HUES6 (cell line): ENCODE results near the gene TTBK2.

Experiments used
- H3K27ac ChIP-seq: 2 replicates; pipeline ENCODE4 v1.7.0; 2013; ENCODE audit warnings: low read depth, mild to moderate bottlenecking, low read length, inconsistent platforms
- H3K27me3 ChIP-seq: 2 replicates; pipeline ENCODE4 v1.6.1; 2013; ENCODE audit warnings: low read length; ENCODE audit not compliant: control insufficient read depth, insufficient read depth
- H3K36me3 ChIP-seq: 2 replicates; pipeline ENCODE4 v1.6.1; 2013; ENCODE audit warnings: low read length; ENCODE audit not compliant: control insufficient read depth, insufficient read depth
- H3K4me1 ChIP-seq: 2 replicates; pipeline ENCODE4 v1.6.1; 2013; ENCODE audit warnings: low read length; ENCODE audit not compliant: control insufficient read depth, insufficient read depth
- H3K4me3 ChIP-seq: 2 replicates; pipeline ENCODE4 v1.5.1; 2013; ENCODE audit warnings: low read depth, low read length
- H3K9ac ChIP-seq: one replicate; pipeline ENCODE4 v1.6.1; 2013; ENCODE audit warnings: mild to moderate bottlenecking, low read length
- H3K9me3 ChIP-seq: 2 replicates; pipeline ENCODE4 v1.6.1; 2013; ENCODE audit warnings: low read depth, low read length; ENCODE audit not compliant: control insufficient read depth, insufficient read depth

Gene TTBK2

DNA sequence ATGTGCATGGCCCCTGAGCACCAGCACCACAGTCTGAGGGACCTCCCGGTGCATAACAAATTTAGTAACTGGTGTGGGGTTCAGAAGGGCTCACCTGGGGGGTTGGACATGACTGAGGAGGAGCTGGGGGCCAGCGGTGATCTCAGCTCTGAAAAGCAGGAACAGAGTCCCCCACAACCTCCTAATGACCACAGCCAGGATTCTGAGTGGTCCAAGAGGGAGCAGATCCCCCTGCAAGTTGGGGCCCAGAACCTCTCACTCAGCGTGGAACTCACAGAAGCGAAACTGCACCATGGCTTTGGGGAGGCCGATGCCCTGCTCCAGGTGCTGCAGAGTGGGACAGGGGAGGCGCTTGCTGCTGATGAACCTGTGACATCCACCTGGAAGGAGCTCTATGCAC is 226.6 kb downstream of the TTBK2 start:
- Histone ChIP-seq H3K9ac (no peak overlapping the region), H3K9me3 (no peaks in the 10 kb centered on the region), H3K27me3 (no peaks in the 10 kb centered on the region), H3K36me3 (peaks cover 26% of the 10 kb centered on the region), H3K27ac (no peak overlapping the region), H3K4me1 (no peaks in the 10 kb centered on the region), H3K4me3 (no peak overlapping the region)

DNA sequence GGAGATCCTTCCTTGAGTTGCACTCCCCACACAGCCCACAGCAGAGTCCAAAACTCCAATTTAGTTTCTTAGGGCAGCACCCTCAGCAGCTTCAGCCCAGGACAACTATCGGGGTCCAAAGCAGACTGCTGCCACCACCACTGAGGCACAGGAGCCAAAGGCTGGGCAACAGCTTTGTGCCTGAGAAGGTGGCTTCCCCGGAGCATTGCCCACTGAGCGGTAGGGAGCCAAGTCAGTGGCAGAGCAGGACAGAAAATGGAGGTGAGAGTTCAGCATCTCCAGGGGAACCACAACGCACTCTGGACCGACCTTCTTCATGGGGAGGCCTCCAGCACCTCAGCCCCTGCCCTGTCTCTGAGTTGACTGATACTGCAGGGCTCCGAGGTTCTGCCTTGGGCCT is 227.1 kb downstream of the TTBK2 start:
- Histone ChIP-seq H3K4me1 (no peaks in the 10 kb centered on the region), H3K36me3 (peaks cover 26% of the 10 kb centered on the region), H3K9me3 (no peaks in the 10 kb centered on the region), H3K9ac (no peak overlapping the region), H3K4me3 (no peak overlapping the region), H3K27me3 (no peaks in the 10 kb centered on the region), H3K27ac (no peak overlapping the region)

DNA sequence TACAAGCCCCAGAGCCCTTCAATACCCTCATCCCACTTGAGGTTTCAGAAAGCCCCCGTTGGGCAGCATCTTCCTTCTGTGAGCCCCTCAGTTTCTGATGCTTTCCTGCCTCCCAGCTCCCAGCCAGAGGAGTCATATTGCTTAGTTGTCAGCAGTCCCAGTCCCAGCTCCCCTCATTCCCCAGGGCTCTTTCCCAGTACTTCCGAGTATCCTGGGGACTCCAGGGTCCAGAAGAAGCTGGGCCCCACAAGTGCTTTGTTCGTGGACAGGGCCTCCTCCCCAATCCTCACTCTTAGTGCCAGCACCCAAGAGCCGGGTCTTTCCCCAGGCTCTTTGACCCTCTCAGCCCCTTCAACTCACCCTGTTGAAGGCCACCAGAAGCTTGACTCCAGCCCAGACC is 227.6 kb downstream of the TTBK2 start:
- H3K27me3 ChIP-seq: no peaks in the 10 kb centered on the region
- H3K4me3 ChIP-seq: no peak overlapping the region
- H3K4me1 ChIP-seq: no peaks in the 10 kb centered on the region
- H3K9ac ChIP-seq: no peak overlapping the region
- no peaks in the 10 kb centered on the region for H3K9me3 ChIP-seq
- peaks cover 27% of the 10 kb centered on the region for H3K36me3 ChIP-seq
- no peak overlapping the region for H3K27ac ChIP-seq

DNA sequence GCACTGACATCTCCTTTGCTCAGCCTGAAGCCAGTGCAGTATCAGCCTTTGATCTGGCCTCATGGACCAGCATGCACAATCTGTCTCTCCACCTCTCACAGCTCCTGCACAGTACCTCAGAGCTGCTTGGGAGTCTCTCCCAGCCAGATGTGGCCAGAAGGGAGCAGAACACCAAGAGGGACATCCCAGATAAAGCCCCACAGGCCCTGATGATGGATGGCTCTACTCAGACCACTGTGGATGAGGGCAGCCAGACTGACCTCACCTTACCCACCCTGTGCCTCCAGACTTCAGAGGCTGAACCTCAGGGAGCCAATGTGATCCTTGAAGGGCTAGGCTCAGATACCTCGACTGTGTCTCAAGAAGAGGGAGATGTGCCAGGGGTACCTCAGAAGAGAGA is 228.0 kb downstream of the TTBK2 start:
- Histone ChIP-seq H3K4me1 (no peaks in the 10 kb centered on the region), H3K9ac (no peak overlapping the region), H3K4me3 (no peak overlapping the region), H3K9me3 (no peaks in the 10 kb centered on the region), H3K27me3 (no peaks in the 10 kb centered on the region), H3K27ac (no peak overlapping the region), H3K36me3 (peaks cover 29% of the 10 kb centered on the region)

DNA sequence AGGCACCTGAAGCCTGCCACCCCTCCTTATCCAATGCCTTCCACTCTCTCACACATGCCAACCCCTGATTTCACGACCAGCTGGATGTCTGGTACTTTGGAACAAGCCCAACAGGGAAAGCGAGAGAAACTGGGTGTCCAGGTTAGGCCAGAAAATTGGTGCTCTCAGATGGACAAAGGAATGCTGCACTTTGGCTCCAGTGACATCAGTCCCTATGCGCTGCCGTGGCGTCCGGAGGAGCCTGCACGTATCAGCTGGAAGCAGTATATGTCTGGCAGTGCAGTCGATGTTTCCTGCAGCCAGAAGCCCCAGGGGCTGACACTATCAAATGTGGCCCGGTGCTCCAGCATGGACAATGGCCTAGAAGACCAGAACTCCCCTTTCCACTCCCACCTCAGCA is 228.8 kb downstream of the TTBK2 start:
- Histone ChIP-seq H3K27ac (no peak overlapping the region), H3K4me1 (no peaks in the 10 kb centered on the region), H3K36me3 (peaks cover 28% of the 10 kb centered on the region), H3K9me3 (no peaks in the 10 kb centered on the region), H3K27me3 (no peaks in the 10 kb centered on the region), H3K4me3 (no peak overlapping the region), H3K9ac (no peak overlapping the region)

DNA sequence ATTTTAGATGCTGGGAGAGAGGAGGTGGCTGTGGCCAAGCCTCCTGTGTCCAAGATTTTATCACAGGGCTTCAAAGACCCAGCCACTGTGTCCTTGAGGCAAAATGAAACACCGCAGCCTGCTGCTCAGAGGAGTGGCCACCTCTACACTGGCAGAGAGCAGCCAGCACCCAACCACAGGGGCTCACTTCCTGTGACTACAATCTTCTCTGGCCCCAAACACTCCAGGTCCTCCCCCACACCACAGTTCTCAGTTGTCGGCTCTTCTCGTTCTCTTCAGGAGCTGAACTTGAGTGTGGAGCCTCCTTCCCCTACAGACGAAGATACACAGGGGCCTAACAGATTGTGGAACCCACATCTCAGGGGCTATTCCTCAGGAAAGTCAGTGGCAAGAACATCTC is 229.3 kb downstream of the TTBK2 start:
- no peak overlapping the region for H3K9ac ChIP-seq
- no peaks in the 10 kb centered on the region for H3K4me1 ChIP-seq
- no peak overlapping the region for H3K4me3 ChIP-seq
- no peaks in the 10 kb centered on the region for H3K27me3 ChIP-seq
- H3K9me3 ChIP-seq: no peaks in the 10 kb centered on the region
- H3K27ac ChIP-seq: no peak overlapping the region
- H3K36me3 ChIP-seq: peaks cover 31% of the 10 kb centered on the region
